HCT116 (cell line): ENCODE measurements around the gene CES1. TPM values are rescaled to one million over a fixed set of nuclear protein-coding genes. Genes with fewer than 3 reads are reported as not detected.
"Not testable (repeated sequence)": the region's sequence is repeated elsewhere in the genome, so short reads cannot be mapped to it uniquely, and the experiment has no call there.

Experiments used
- ATAC-seq: fragments of 200-7000 bp; cut with Tn5 transposase; 2 replicates; pipeline ENCODE4 v1.9.1; 2020; ENCODE audit warnings: mild to moderate bottlenecking, moderate library complexity
- BruUV-seq: library from RNA; stranded (reverse); fragments of 400-500 nt; replicated peaks from 2 replicates; lab custom pipeline; 2021; lab: Mats Ljungman, UMichigan
- CTCF ChIA-PET: fragments of 300-600 bp; sonication (Branson Sonifier 250); formaldehyde crosslinking; loops from one replicate; lab custom pipeline; 2021; ENCODE audit warnings: antibody characterized with exemption; lab: Charles Lee
- POLR2A ChIA-PET: fragments of 300-600, 350-600 bp; sonication (Branson Sonifier 250); formaldehyde crosslinking; loops from one replicate; lab custom pipeline; 2021; ENCODE audit warnings: antibody characterized with exemption; lab: Charles Lee
- RAD21 ChIA-PET, 2 experiments: fragments of 300-600 bp; sonication (Branson Sonifier 250); formaldehyde crosslinking; loops; one replicate each; lab custom pipeline; 2023; ENCODE audit warnings: low total read pairs in 2 of 2; ENCODE audit not compliant: uncharacterized antibody in 2 of 2, unreplicated experiment in 2 of 2, low non-redundant PET in 1 of 2; lab: Charles Lee
- DNase-seq: peaks from one replicate; pipeline ENCODE4 v3.0.0-alpha.2; 2010; ENCODE audit warnings: low read depth, low spot score
- H2AFZ ChIP-seq: fragments of 200-600 bp; shearing (Covaris generic), sonication (generic); 2 replicates; pipeline ENCODE4 v1.6.1; 2017; ENCODE audit warnings: low read depth, mixed run types, mixed read lengths, antibody characterized with exemption, low read length; ENCODE audit not compliant: poor library complexity, severe bottlenecking
- H3K27ac ChIP-seq: 2 replicates; pipeline ENCODE4 v1.5.1; 2012; ENCODE audit warnings: low read depth, low read length
- H3K27me3 ChIP-seq: fragments of 200-600 bp; sonication (generic); 2 replicates; pipeline ENCODE4 v1.6.1; 2016; ENCODE audit warnings: mixed run types, low read length, mixed read lengths; ENCODE audit not compliant: insufficient read depth
- H3K36me3 ChIP-seq, 2 experiments: fragments of 200-500 bp in 1 of 2; fragments of 200-600 bp in 1 of 2; sonication (Bioruptor generic) in 1 of 2; sonication (generic) in 1 of 2; 2 replicates each; pipeline versions ENCODE4 v1.5.1 to v1.6.1; 2014 to 2016; ENCODE audit warnings: low read length in 2 of 2, inconsistent platforms in 1 of 2, mixed read lengths in 1 of 2, mixed run types in 1 of 2; ENCODE audit not compliant: insufficient read depth in 2 of 2, control insufficient read depth in 1 of 2
- H3K4me1 ChIP-seq, 2 experiments: fragments of 200-600 bp in 1 of 2; sonication (generic) in 1 of 2; 2 replicates each; pipeline versions ENCODE4 v1.5.1 to v1.6.1; 2012 to 2017; ENCODE audit warnings: low read length in 2 of 2, inconsistent platforms in 1 of 2, mild to moderate bottlenecking in 1 of 2, mixed read lengths in 1 of 2, mixed run types in 1 of 2, moderate library complexity in 1 of 2; ENCODE audit not compliant: insufficient read depth in 2 of 2, control insufficient read depth in 1 of 2
- H3K4me2 ChIP-seq: fragments of 200-600 bp; sonication (generic); 2 replicates; pipeline ENCODE4 v1.6.1; 2017; ENCODE audit warnings: mixed run types, low read length, mixed read lengths
- H3K4me3 ChIP-seq, 2 experiments: fragments of 200-600 bp in 1 of 2; sonication (generic) in 1 of 2; replicated peaks in 1 of 2; 2 replicates each; pipeline ENCODE4 v1.5.1; 2011 to 2016; ENCODE audit warnings: low read length in 2 of 2, control low read depth in 1 of 2, low read depth in 1 of 2, mild to moderate bottlenecking in 1 of 2, mixed read lengths in 1 of 2, mixed run types in 1 of 2
- H3K79me2 ChIP-seq: fragments of 200-600 bp; sonication (generic); 2 replicates; pipeline ENCODE4 v1.6.1; 2017; ENCODE audit warnings: mild to moderate bottlenecking, mixed run types, low read length, moderate library complexity, mixed read lengths; ENCODE audit not compliant: insufficient read depth
- H3K9ac ChIP-seq: fragments of 200-600 bp; sonication (generic); 2 replicates; pipeline ENCODE4 v1.6.1; 2016; ENCODE audit warnings: low read length, mixed read lengths
- H3K9me2 ChIP-seq: fragments of 200-600 bp; sonication (generic), shearing (Covaris generic); 2 replicates; pipeline ENCODE4 v1.6.1; 2017; ENCODE audit warnings: mixed run types, mild to moderate bottlenecking, moderate library complexity; ENCODE audit not compliant: insufficient read depth
- H3K9me3 ChIP-seq, 2 experiments: fragments of 200-500 bp in 1 of 2; fragments of 200-600 bp in 1 of 2; sonication (Bioruptor generic) in 1 of 2; sonication (generic) in 1 of 2; 2 replicates each; pipeline ENCODE4 v1.6.1; 2014 to 2017; ENCODE audit warnings: low read length in 2 of 2, mixed read lengths in 2 of 2, inconsistent platforms in 1 of 2, low read depth in 1 of 2, mild to moderate bottlenecking in 1 of 2, mixed run types in 1 of 2, moderate library complexity in 1 of 2; ENCODE audit not compliant: control insufficient read depth in 1 of 2, insufficient read depth in 1 of 2
- H4K20me1 ChIP-seq: fragments of 200-600 bp; sonication (generic), shearing (Covaris generic); 2 replicates; pipeline ENCODE4 v1.6.1; 2017; ENCODE audit warnings: mixed run types, mild to moderate bottlenecking, moderate library complexity; ENCODE audit not compliant: insufficient read depth
- intact Hi-C: fragments of 100-400 bp; cut with micrococcal nuclease; formaldehyde crosslinking; loops from 2 replicates; pipeline ENCODE4 v1.10.0; 2022
- total RNA-seq: library from RNA; stranded (reverse); gene quantifications from one replicate; pipeline ENCODE4 v1.2.1, GENCODE V29; 2021; ENCODE audit not compliant: unreplicated experiment

Gene CES1
- total RNA-seq, 1 experiment from 2014 or later, result 1.8 TPM

- H3K9me2 ChIP-seq, intact Hi-C loops, H3K79me2 ChIP-seq, H4K20me1 ChIP-seq, H3K4me2 ChIP-seq, CTCF ChIA-PET, H3K36me3 ChIP-seq, H3K9me3 ChIP-seq, RAD21 ChIA-PET, BruUV-seq, H3K27ac ChIP-seq, H3K4me1 ChIP-seq, H3K27me3 ChIP-seq, DNase-seq, H3K4me3 ChIP-seq, POLR2A ChIA-PET, H2AFZ ChIP-seq, H3K9ac ChIP-seq, ATAC-seq: not testable (repeated sequence)
These were observed 29.2 kb downstream of the CES1 start for GRCh38 chr16:55803681-55804080.

DNA sequence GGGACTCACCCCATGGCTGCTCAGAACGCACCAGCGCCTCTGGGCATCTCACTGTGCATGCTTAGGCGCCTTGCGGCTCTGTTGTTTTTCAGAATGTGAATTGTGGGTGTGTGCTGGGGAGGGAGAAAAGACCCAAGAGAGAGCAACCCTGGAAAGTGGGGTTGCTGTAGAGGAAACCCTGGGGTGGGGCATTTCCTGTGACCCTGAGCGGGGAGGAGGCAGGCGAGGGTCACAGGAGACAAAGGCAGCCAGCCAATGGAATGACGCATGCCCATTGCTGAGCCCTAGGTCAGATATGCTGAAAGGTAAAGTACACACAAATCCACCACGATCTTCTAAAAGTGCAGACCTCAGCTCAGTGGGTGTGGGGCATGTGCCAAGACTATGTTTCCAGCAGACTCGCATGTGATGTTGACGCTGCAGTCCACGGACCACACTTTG is 39.9 kb downstream of the CES1 start:
- BruUV-seq, ATAC-seq, H3K27ac ChIP-seq, CTCF ChIA-PET, intact Hi-C loops, H3K4me2 ChIP-seq, DNase-seq, H3K9ac ChIP-seq, H3K27me3 ChIP-seq, POLR2A ChIA-PET, H3K36me3 ChIP-seq, RAD21 ChIA-PET, H2AFZ ChIP-seq, H3K9me2 ChIP-seq, H3K9me3 ChIP-seq, H4K20me1 ChIP-seq, H3K4me3 ChIP-seq, H3K4me1 ChIP-seq, H3K79me2 ChIP-seq: not testable (repeated sequence)

GRCh38 chr16:55791512-55791911 is 41.4 kb downstream of the CES1 start:
- H3K9ac ChIP-seq, ATAC-seq: not testable (repeated sequence)

DNA sequence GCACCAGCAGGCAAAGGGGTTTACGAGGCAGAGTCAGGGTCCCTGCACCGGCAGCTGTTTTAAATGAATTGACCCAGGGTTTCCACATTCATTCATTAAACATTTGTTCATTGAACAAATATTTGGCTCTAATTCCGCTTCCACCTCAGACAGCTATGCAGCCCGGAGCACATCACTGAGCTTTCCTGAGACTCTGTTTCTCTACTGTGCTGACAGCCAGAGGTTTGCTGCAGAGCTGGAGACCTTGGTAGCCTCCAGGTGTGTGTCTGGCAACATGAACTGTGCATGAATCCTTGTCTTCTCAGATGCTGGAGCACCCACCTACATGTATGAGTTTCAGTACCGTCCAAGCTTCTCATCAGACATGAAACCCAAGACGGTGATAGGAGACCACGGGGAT is 42.7 kb downstream of the CES1 start:
- H3K27me3 ChIP-seq, result peaks cover 26% of the 10 kb centered on the region
- CTCF ChIA-PET, H2AFZ ChIP-seq, POLR2A ChIA-PET, H3K36me3 ChIP-seq, H3K9me2 ChIP-seq, H3K9ac ChIP-seq, H3K27ac ChIP-seq, H3K4me2 ChIP-seq, BruUV-seq, H4K20me1 ChIP-seq, intact Hi-C loops, ATAC-seq, H3K9me3 ChIP-seq, RAD21 ChIA-PET, H3K4me3 ChIP-seq, H3K4me1 ChIP-seq, H3K79me2 ChIP-seq, DNase-seq: not testable (repeated sequence)

More at GRCh38 chr16:55791512-55791911, 41.4 kb downstream of the CES1 start:
- intact Hi-C loops, H3K4me3 ChIP-seq, H3K9me2 ChIP-seq, DNase-seq, BruUV-seq, H3K9me3 ChIP-seq, H3K4me1 ChIP-seq, POLR2A ChIA-PET, H3K4me2 ChIP-seq, H3K27ac ChIP-seq, H3K79me2 ChIP-seq, CTCF ChIA-PET, H4K20me1 ChIP-seq, H2AFZ ChIP-seq, RAD21 ChIA-PET, H3K36me3 ChIP-seq: not testable (repeated sequence)
- H3K27me3 ChIP-seq, result peaks cover 13% of the 10 kb centered on the region

GRCh38 chr16:55782793-55783091 is 50.2 kb downstream of the CES1 start:
- H4K20me1 ChIP-seq, intact Hi-C loops, ATAC-seq, H3K9me2 ChIP-seq, H3K4me2 ChIP-seq, H3K4me1 ChIP-seq, H3K27ac ChIP-seq, BruUV-seq, H3K9ac ChIP-seq, POLR2A ChIA-PET, H3K4me3 ChIP-seq, H2AFZ ChIP-seq, H3K9me3 ChIP-seq, H3K79me2 ChIP-seq, H3K36me3 ChIP-seq, DNase-seq, RAD21 ChIA-PET, CTCF ChIA-PET: not testable (repeated sequence)
- H3K27me3 ChIP-seq, result peaks cover 51% of the 10 kb centered on the region
